GM10248 (cell line): ENCODE measurements around the gene CLDN4.
"Not testable (repeated sequence)": the region's sequence is repeated elsewhere in the genome, so short reads cannot be mapped to it uniquely, and the experiment has no call there.

Experiments
- CTCF ChIA-PET: fragments of 300-600 bp; sonication (Branson Sonifier 250); formaldehyde crosslinking; extraction: SDS; loops from one replicate; lab custom pipeline; 2021; ENCODE audit warnings: antibody characterized with exemption; lab: Yijun Ruan, JAX
- POLR2A ChIA-PET: fragments of 350-650 bp; sonication (Branson Sonifier 250); formaldehyde crosslinking; extraction: SDS; loops from one replicate; lab custom pipeline; 2020; ENCODE audit warnings: antibody characterized with exemption; lab: Yijun Ruan, JAX
- DNase-seq: peaks from one replicate; pipeline ENCODE4 v3.0.0; 2012; ENCODE audit errors: extremely low spot score
- TF ChIP-seq, protein P1 (sequence below): IDR thresholded peaks from 2 replicates; pipeline ENCODE4 v1.5.1; 2012; ENCODE audit warnings: mild to moderate bottlenecking, low read depth; ENCODE audit errors: extremely low read depth, missing control alignments, control extremely low read depth

Gene CLDN4

DNA sequence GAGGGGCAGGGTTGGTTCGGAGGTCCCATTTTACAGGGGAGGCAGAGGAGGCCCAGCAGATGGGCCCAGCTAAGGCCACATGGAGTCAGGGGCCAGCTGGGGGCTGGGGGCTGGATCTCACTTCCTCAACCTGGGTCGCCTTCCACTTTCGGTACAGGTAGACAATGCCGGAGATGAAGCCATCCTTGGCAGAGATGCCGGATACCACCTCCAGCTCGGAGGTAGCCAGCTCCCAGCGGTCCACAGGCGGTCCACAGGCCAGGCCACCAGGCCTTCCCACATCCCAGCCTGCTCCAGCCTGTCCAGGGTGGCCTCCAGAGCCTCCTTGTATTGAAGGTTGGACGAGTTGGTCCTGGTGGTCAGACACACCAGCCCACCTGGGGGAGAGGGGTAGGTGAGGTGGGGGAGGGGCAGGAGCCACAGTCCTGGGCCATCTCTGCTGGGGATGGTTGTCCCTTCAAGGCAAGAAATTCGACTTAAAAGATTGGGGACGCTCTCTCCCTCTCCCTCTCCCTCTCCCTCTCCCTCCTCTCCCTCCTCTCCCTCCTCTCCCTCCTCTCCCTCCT is 3.9 kb downstream of the CLDN4 start:
- no peak for DNase-seq
- ChIA-PET POLR2A (no interaction called here), CTCF (interaction anchor here (0.8 to 1.6 kb wide), 2 partner anchors 8 to 12 kb away, joined by 3 to 5 read pairs; no protein-coding TSS in a partner anchor)
- TF ChIP-seq, protein P1, sequence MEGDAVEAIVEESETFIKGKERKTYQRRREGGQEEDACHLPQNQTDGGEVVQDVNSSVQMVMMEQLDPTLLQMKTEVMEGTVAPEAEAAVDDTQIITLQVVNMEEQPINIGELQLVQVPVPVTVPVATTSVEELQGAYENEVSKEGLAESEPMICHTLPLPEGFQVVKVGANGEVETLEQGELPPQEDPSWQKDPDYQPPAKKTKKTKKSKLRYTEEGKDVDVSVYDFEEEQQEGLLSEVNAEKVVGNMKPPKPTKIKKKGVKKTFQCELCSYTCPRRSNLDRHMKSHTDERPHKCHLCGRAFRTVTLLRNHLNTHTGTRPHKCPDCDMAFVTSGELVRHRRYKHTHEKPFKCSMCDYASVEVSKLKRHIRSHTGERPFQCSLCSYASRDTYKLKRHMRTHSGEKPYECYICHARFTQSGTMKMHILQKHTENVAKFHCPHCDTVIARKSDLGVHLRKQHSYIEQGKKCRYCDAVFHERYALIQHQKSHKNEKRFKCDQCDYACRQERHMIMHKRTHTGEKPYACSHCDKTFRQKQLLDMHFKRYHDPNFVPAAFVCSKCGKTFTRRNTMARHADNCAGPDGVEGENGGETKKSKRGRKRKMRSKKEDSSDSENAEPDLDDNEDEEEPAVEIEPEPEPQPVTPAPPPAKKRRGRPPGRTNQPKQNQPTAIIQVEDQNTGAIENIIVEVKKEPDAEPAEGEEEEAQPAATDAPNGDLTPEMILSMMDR = no peak

DNA sequence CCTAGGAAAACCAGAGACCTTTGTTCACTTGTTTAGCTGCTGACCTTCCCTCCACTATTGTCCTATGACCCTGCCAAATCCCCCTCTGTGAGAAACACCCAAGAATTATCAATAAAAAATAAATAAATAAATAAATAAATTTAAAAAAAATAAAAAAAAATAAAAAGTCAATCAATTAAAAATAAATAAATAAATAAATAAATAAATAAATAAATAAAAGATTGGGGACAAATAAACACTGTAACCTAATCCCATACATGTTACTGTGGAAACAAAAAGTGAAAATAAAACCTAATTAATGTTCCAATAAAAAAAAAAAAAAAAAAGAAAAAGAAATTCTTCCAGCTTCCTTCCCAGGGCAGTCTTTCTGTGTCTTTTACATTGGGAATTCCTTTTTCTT is 6.4 kb downstream of the CLDN4 start:
- CTCF ChIA-PET = interaction anchor here (1.8 kb wide), 1 partner anchor 18 kb away, joined by 4 read pairs; no protein-coding TSS in a partner anchor
- POLR2A ChIA-PET, DNase-seq: not testable (repeated sequence)

DNA sequence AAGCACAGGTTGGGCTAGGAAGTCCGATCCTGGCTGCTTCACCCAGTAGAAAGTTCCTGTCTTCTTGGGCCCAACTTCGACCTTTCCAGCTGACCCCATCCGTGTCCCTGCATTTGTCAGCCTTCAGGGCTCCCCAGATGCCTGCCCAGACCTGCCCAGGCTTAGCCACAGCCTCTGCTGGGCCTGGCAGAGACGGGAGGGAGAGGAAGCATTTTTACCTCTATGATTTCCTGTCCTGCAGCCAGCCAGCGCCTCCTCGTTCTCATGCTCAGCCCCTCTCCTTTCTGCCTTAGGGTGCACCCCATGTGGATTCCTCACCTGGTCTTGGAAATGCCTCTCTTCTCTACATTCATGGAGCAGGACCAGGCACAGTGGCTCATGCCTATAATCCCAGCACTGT is 7.8 kb downstream of the CLDN4 start:
- POLR2A ChIA-PET = no interaction called here

DNA sequence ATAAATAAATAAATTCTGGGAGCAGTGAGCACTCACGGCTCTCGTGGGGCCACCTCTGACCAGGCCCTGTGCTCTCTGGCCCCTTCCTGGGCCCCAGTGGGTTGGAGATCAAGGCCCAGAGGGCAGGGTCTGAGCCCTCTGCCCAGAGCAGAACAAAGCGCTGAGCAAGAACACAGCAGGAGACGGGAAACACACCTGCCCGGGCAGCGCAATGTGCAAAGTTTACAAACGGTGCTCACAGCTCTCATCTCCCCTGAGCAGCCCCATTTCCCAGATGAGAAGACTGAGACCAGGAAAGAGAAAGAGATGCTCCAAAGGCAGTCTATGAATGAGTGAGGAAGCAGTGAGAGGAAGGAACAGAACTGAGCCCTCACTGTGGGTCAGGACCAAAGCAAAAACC is 8.5 kb downstream of the CLDN4 start:
- ChIA-PET CTCF (no interaction called here), POLR2A (no interaction called here)
- TF ChIP-seq, protein P1 = no peak
- no peak for DNase-seq

More for the DNA sequence above, 7.8 kb downstream of the CLDN4 start:
- DNase-seq = no peak
- TF ChIP-seq, protein P1 = no peak
- CTCF ChIA-PET = interaction anchor here (1.8 kb wide), 1 partner anchor 16 kb away, joined by 4 read pairs; no protein-coding TSS in a partner anchor

DNA sequence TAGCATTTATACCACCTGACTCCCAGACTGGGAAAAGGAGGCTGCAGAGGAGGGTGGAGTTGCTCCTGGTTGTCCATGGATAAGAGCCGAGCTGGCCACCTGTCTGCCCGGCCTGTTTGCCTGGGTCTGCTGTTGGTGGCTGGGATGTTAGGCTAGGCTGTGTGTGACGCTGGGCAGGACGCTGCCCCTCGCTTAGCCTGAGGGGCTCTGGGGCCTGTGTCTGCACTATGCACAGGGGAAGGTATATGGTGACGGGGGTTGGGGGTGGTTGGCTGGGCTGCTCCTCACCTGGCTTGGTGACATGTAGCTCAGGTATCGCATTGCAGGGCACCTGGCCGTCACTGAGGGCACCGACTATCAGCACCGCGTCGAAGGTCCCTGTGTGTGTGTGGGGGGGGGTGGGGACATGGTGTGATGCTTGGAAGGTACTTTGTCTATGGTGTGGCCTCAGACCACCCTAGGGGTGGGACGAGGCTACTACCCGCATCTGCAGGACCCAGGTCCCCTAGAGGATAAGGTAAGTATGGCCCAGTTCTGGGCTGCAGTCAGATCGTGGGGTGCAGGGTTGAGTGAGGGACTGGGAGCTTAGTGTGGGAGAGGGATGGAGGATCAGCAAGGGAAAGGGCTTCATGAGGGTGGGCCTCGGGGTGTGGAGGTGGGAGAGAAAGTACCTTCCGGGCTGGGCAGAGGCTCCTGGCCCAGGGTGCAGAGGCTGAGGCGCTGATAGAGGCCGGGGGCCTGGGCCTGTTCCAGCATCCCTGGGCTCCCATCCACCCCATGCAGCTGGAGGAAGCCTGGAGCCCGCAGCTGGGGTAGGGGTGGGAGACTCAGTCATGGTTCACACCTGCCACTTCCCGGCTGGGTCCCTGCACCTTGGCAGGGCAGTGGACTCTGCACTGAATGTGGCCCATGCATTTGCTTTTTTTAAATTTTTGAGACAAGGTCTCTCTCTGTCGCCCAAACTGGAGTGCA is 9.2 kb downstream of the CLDN4 start:
- ChIA-PET POLR2A (no interaction called here), CTCF (interaction anchor here (1.2 to 1.4 kb wide), 3 partner anchors 8 to 101 kb away, joined by 3 to 4 read pairs (median 3); partner anchors contain the start of gene ABHD11)
- DNase-seq = no peak
- TF ChIP-seq, protein P1 = no peak

DNA sequence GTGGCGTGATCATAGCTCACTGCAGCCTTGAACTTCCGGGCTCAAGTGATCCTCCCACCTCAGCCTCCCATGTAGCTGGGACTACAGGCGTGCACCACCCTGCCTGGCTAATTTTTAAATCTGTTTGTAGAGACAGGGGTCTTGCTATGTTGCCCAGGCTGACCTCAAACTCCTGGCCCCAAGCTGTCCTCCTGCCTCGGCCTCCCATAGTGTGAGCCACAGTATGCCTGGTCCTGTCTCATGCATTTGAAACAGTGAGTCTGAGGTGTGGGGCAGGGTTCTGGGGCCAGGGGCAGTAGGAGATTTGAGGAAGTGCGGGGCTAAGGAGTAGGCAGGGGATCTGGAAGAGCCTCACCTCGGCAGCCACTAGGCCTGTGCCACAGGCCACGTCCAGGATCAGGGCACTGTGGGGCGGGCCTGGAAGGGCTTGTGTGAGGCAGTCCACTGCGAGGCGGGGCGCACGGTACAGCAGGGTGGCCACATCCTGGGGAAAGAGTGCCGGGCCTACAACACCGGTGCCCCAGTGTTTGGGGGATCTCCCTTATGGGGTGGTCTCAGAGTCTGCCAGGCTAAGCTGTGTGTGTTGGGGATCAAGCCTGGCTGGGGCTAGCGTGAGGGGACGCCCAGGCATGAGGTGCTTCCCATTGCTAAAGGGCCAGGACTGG is 10.1 kb downstream of the CLDN4 start:
- TF ChIP-seq, protein P1 = no peak
- no peak for DNase-seq
- ChIA-PET CTCF (interaction anchor here (1.2 to 1.4 kb wide), 3 partner anchors 8 to 102 kb away, joined by 3 to 4 read pairs (median 3); partner anchors contain the start of gene ABHD11), POLR2A (no interaction called here)
